Large intestine (tissue), 12 donors: ENCODE measurements around the gene SSX1. TPM values are rescaled to one million over a fixed set of nuclear protein-coding genes. Genes with fewer than 3 reads are reported as not detected.
"Not testable (repeated sequence)": the region's sequence is repeated elsewhere in the genome, so short reads cannot be mapped to it uniquely, and the experiment has no call there.

Experiments used
- DNase-seq, 2 donors: peaks; one replicate each; pipeline versions ENCODE4 v3.0.0 to v3.0.0-alpha.2; 2013
- H3K27ac ChIP-seq: one replicate; pipeline ENCODE4 v1.5.1; 2013; ENCODE audit warnings: low read length
- H3K27me3 ChIP-seq: 2 replicates; pipeline ENCODE4 v1.6.1; 2013; ENCODE audit warnings: low read length; ENCODE audit not compliant: control insufficient read depth, insufficient read depth
- H3K36me3 ChIP-seq: 2 replicates; pipeline ENCODE4 v1.6.1; 2013; ENCODE audit warnings: low read length; ENCODE audit not compliant: control insufficient read depth, insufficient read depth
- H3K4me1 ChIP-seq: one replicate; pipeline ENCODE4 v1.6.1; 2013; ENCODE audit warnings: low read length; ENCODE audit not compliant: control insufficient read depth, insufficient read depth
- H3K4me3 ChIP-seq: one replicate; pipeline ENCODE4 v1.5.1; 2013; ENCODE audit warnings: low read length
- H3K9me3 ChIP-seq: one replicate; pipeline ENCODE4 v1.6.1; 2013; ENCODE audit warnings: mild to moderate bottlenecking, low read depth, low read length, moderate library complexity; ENCODE audit not compliant: control insufficient read depth
- WGBS: methylation state at CpG from one replicate; pipeline ENCODE4 v1.1.5; 2013; ENCODE audit warnings: low lambda C conversion rate; ENCODE audit not compliant: insufficient coverage; 5-methylcytosine and 5-hydroxymethylcytosine counted together
- long read RNA-seq, 11 donors: transcript quantifications; one replicate each; lab custom pipeline, GENCODE V29; 2026
- polyA plus RNA-seq: library from polyadenylated mRNA; unstranded; fragments of 120-200 nt; gene quantifications from one replicate; pipeline ENCODE4 v1.2.1, GENCODE V29; 2013

SSX1 gene
- not detected for polyA plus RNA-seq
- long read RNA-seq, donor 1: 0 reads
- long read RNA-seq, donor 2, partial matches to known transcripts: 0 of 5 reads
- long read RNA-seq, donor 2, other reads (novel, unspliced or antisense): 5 of 5 reads
- long read RNA-seq, donor 3, partial matches to known transcripts: 11 of 11 reads
- long read RNA-seq, donor 3, other reads (novel, unspliced or antisense): 0 of 11 reads
- long read RNA-seq, donor 4: 0 reads
- long read RNA-seq, donor 5: 0 reads
- long read RNA-seq, donor 6, partial matches to known transcripts: 0 of 11 reads
- long read RNA-seq, donor 6, other reads (novel, unspliced or antisense): 11 of 11 reads
- long read RNA-seq, donor 7: 0 reads
- long read RNA-seq, donor 8, partial matches to known transcripts: 0 of 6 reads
- long read RNA-seq, donor 8, other reads (novel, unspliced or antisense): 6 of 6 reads
- long read RNA-seq, donor 9: 0 reads
- long read RNA-seq, donor 10: 0 reads
- long read RNA-seq, donor 11: 0 reads

GRCh38 chrX:48255062-48255796 is at the start of gene SSX1:
TSS of gene SSX1 (plus strand) at chrX:48255392. CDS start at chrX:48257242, 1,850 bp downstream.
- not testable (repeated sequence) for H3K9me3 ChIP-seq, H3K4me1 ChIP-seq, H3K27ac ChIP-seq, H3K4me3 ChIP-seq, H3K36me3 ChIP-seq, DNase-seq, H3K27me3 ChIP-seq
- no CpG with 5 or more reads among the region's 20 CpGs for WGBS

- not testable (repeated sequence) for H3K27ac ChIP-seq, H3K4me3 ChIP-seq, DNase-seq, H3K36me3 ChIP-seq, H3K4me1 ChIP-seq, H3K9me3 ChIP-seq, H3K27me3 ChIP-seq
- WGBS: no CpG with 5 or more reads among the region's 4 CpGs
Measured at GRCh38 chrX:48214341-48214740, 40.9 kb upstream of the SSX1 start.

- WGBS: no CpG with 5 or more reads among the region's 4 CpGs
- H3K4me1 ChIP-seq, H3K4me3 ChIP-seq, H3K36me3 ChIP-seq, DNase-seq, H3K27me3 ChIP-seq, H3K27ac ChIP-seq, H3K9me3 ChIP-seq: not testable (repeated sequence)
Measured at GRCh38 chrX:48224196-48224595, 31.0 kb upstream of the SSX1 start.

GRCh38 chrX:48252945-48253344 is 2.2 kb upstream of the SSX1 start:
- not testable (repeated sequence) for H3K9me3 ChIP-seq, H3K4me3 ChIP-seq, H3K36me3 ChIP-seq, H3K27me3 ChIP-seq, H3K4me1 ChIP-seq, H3K27ac ChIP-seq
- WGBS: no CpG with 5 or more reads among the region's 6 CpGs
- DNase-seq: peak in 1 of 2 donors; percentile 1

- H3K36me3 ChIP-seq, DNase-seq, H3K4me3 ChIP-seq, H3K27ac ChIP-seq, H3K4me1 ChIP-seq, H3K9me3 ChIP-seq, H3K27me3 ChIP-seq: not testable (repeated sequence)
Measured at GRCh38 chrX:48274365-48274764, 19.2 kb downstream of the SSX1 start.

GRCh38 chrX:48278958-48279357 is 23.8 kb downstream of the SSX1 start:
- Histone ChIP-seq H3K36me3 (no peaks in the 10 kb centered on the region), H3K4me3 (no peak overlapping the region), H3K27ac (no peak overlapping the region), H3K27me3 (no peaks in the 10 kb centered on the region), H3K4me1 (no peaks in the 10 kb centered on the region), H3K9me3 (no peaks in the 10 kb centered on the region)
- DNase-seq: no peak
- no CpG with 5 or more reads among the region's 9 CpGs for WGBS

- not testable (repeated sequence) for H3K36me3 ChIP-seq
- no CpG with 5 or more reads among the region's 3 CpGs for WGBS
Measured at GRCh38 chrX:48280729-48281128, 25.5 kb downstream of the SSX1 start.

GRCh38 chrX:48306175-48306574 is 51.0 kb downstream of the SSX1 start:
- no peaks in the 10 kb centered on the region for H3K27me3 ChIP-seq
- no peaks in the 10 kb centered on the region for H3K36me3 ChIP-seq
- WGBS: no CpG with 5 or more reads among the region's 11 CpGs
- no peaks in the 10 kb centered on the region for H3K4me1 ChIP-seq
- no peak overlapping the region for H3K27ac ChIP-seq
- no peak overlapping the region for H3K4me3 ChIP-seq
- H3K9me3 ChIP-seq: no peaks in the 10 kb centered on the region
- no peak for DNase-seq

More at GRCh38 chrX:48280729-48281128, 25.5 kb downstream of the SSX1 start:
- H3K27me3 ChIP-seq, H3K27ac ChIP-seq, H3K9me3 ChIP-seq, H3K4me3 ChIP-seq, H3K4me1 ChIP-seq, DNase-seq: not testable (repeated sequence)

GRCh38 chrX:48313996-48314395 is 58.8 kb downstream of the SSX1 start:
- not testable (repeated sequence) for H3K4me3 ChIP-seq, H3K9me3 ChIP-seq, H3K27ac ChIP-seq, H3K27me3 ChIP-seq, H3K4me1 ChIP-seq, DNase-seq, H3K36me3 ChIP-seq
- WGBS: no CpG with 5 or more reads among the region's 2 CpGs
